ENCODE results near the gene BRD8. TPM values are rescaled to one million over a fixed set of nuclear protein-coding genes. Genes with fewer than 3 reads are reported as not detected.

The BRD8 gene
- total and polyA plus RNA-seq, 2 donors (not counting 1 experiment from before 2014, with no cell fraction given), result 22.9 to 98.9 TPM

- ATAC-seq (ENCODE audit: low read depth) (no peak), DNase-seq (no peak)
- TF ChIP-seq, protein P1, sequence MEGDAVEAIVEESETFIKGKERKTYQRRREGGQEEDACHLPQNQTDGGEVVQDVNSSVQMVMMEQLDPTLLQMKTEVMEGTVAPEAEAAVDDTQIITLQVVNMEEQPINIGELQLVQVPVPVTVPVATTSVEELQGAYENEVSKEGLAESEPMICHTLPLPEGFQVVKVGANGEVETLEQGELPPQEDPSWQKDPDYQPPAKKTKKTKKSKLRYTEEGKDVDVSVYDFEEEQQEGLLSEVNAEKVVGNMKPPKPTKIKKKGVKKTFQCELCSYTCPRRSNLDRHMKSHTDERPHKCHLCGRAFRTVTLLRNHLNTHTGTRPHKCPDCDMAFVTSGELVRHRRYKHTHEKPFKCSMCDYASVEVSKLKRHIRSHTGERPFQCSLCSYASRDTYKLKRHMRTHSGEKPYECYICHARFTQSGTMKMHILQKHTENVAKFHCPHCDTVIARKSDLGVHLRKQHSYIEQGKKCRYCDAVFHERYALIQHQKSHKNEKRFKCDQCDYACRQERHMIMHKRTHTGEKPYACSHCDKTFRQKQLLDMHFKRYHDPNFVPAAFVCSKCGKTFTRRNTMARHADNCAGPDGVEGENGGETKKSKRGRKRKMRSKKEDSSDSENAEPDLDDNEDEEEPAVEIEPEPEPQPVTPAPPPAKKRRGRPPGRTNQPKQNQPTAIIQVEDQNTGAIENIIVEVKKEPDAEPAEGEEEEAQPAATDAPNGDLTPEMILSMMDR (IDR thresholded peaks at IDR 0.05), result no peak
- TF ChIP-seq EZH2 (IDR thresholded peaks at IDR 0.05; ENCODE audit: borderline replicate concordance, insufficient read depth, low read depth, low read length, poor library complexity, severe bottlenecking), result no peak
- CTCF ChIA-PET, result interaction anchor here (1.1 kb wide), 1 partner anchor 21 kb away, joined by 3 read pairs; no protein-coding TSS in a partner anchor
- H3K79me2 ChIP-seq (ENCODE audit: control insufficient read depth, insufficient read depth, low read length), result no peaks in the 10 kb centered on the region
- H3K4me2 ChIP-seq (replicated peaks; ENCODE audit: low read depth, low read length, poor library complexity, severe bottlenecking), result no peak overlapping the region
- no peaks in the 10 kb centered on the region for H3K9me3 ChIP-seq (ENCODE audit: control extremely low read depth in 1 of 3, control insufficient read depth in 2 of 3, insufficient read depth in 1 of 3, low read length in 2 of 3)
- Mint-ChIP-seq H3K9me3 (ENCODE audit: insufficient read depth) (no peaks in the 10 kb centered on the region), H3K4me1 (peaks cover 24% of the 10 kb centered on the region), H3K4me3 (no peak overlapping the region), H3K27me3 (peaks cover 11% of the 10 kb centered on the region), H3K27ac (no peak overlapping the region)
- intact Hi-C loops (cut with micrococcal nuclease), result no loop called here
- H3K27me3 ChIP-seq (replicated peaks in 1 of 4; ENCODE audit: control extremely low read depth in 1 of 4, control insufficient read depth in 3 of 4, insufficient read depth in 4 of 4, low read length in 3 of 4), result peaks cover 0 to 5% (median 0%) of the 10 kb centered on the region in 4 experiments
- H4K20me1 ChIP-seq (ENCODE audit: control insufficient read depth, insufficient read depth, low read length, poor library complexity, severe bottlenecking), result no peaks in the 10 kb centered on the region
- H2AFZ ChIP-seq (ENCODE audit: insufficient read depth, low read depth, low read length, poor library complexity, severe bottlenecking), result no peak overlapping the region
- no peak overlapping the region for H3K9ac ChIP-seq (ENCODE audit: low read length)
- peaks cover 13 to 16% of the 10 kb centered on the region in 2 donors for H3K4me1 ChIP-seq (ENCODE audit: control insufficient read depth in 2 of 2, insufficient read depth in 2 of 2, low read length in 2 of 2)
- H3K36me3 ChIP-seq (replicated peaks in 1 of 2; ENCODE audit: control extremely low read depth in 1 of 2, control insufficient read depth in 1 of 2, extremely low read depth in 1 of 2, insufficient read depth in 2 of 2, low read length in 1 of 2), result no peaks in the 10 kb centered on the region
- H3K27ac ChIP-seq (ENCODE audit: low read length in 2 of 2), result no peak overlapping the region
- POLR2A ChIA-PET, result no interaction called here
- no peak overlapping the region for H3K4me3 ChIP-seq (ENCODE audit: control extremely low read depth in 1 of 5, extremely low read depth in 1 of 5, insufficient read depth in 1 of 5, low read depth in 2 of 5, low read length in 4 of 5)
- WGBS (ENCODE audit: insufficient coverage), result 100% methylated on average over 1 of the region's 6 CpGs
These were observed 72.7 kb downstream of the BRD8 start for GRCh38 chr5:138105709-138106108.

- peak; percentile 18 for ATAC-seq (ENCODE audit: low read depth)
- no peak for DNase-seq
- H3K4me3 Mint-ChIP-seq, result no peak overlapping the region
- Histone ChIP-seq H3K9me3 (ENCODE audit: control extremely low read depth in 1 of 3, control insufficient read depth in 2 of 3, insufficient read depth in 1 of 3, low read length in 2 of 3) (no peaks in the 10 kb centered on the region), H4K20me1 (ENCODE audit: control insufficient read depth, insufficient read depth, low read length, poor library complexity, severe bottlenecking) (no peaks in the 10 kb centered on the region), H3K36me3 (replicated peaks in 1 of 2; ENCODE audit: control extremely low read depth in 1 of 2, control insufficient read depth in 1 of 2, extremely low read depth in 1 of 2, insufficient read depth in 2 of 2, low read length in 1 of 2) (no peaks in the 10 kb centered on the region), H3K27me3 (replicated peaks in 1 of 4; ENCODE audit: control extremely low read depth in 1 of 4, control insufficient read depth in 3 of 4, insufficient read depth in 4 of 4, low read length in 3 of 4) (no peaks in the 10 kb centered on the region), H2AFZ (ENCODE audit: insufficient read depth, low read depth, low read length, poor library complexity, severe bottlenecking) (peak overlapping the region; percentile 4), H3K4me1 (ENCODE audit: control insufficient read depth in 2 of 2, insufficient read depth in 2 of 2, low read length in 2 of 2) (peaks cover 13 to 16% of the 10 kb centered on the region in 2 donors), H3K27ac (ENCODE audit: low read length in 2 of 2) (peak overlapping the region in 1 of 2 donors; percentile 32), H3K4me3 (ENCODE audit: control extremely low read depth in 1 of 5, extremely low read depth in 1 of 5, insufficient read depth in 1 of 5, low read depth in 2 of 5, low read length in 4 of 5) (no peak overlapping the region), H3K9ac (ENCODE audit: low read length) (no peak overlapping the region), H3K4me2 (replicated peaks; ENCODE audit: low read depth, low read length, poor library complexity, severe bottlenecking) (peak overlapping the region; percentile 52), H3K79me2 (ENCODE audit: control insufficient read depth, insufficient read depth, low read length) (no peaks in the 10 kb centered on the region)
- no CpG with 5 or more reads among the region's 3 CpGs for WGBS (ENCODE audit: insufficient coverage)
- peak overlapping the region; percentile 70 for H3K27ac Mint-ChIP-seq
- peaks cover 13% of the 10 kb centered on the region for H3K27me3 Mint-ChIP-seq
- ChIA-PET CTCF (interaction anchor here (0.7 to 2.5 kb wide), 7 partner anchors 22 to 325 kb away, joined by 3 to 17 read pairs (median 4); partner anchors contain the start of gene KDM3B), POLR2A (no interaction called here)
- H3K9me3 Mint-ChIP-seq (ENCODE audit: insufficient read depth), result no peaks in the 10 kb centered on the region
- H3K4me1 Mint-ChIP-seq, result peaks cover 24% of the 10 kb centered on the region
- intact Hi-C loops (cut with micrococcal nuclease), result loop anchor here (2.0 kb wide), 1 partner anchor 20 kb away; no protein-coding TSS in a partner anchor
- TF ChIP-seq, protein P1 (IDR thresholded peaks at IDR 0.05), result no peak
- TF ChIP-seq EZH2 (IDR thresholded peaks at IDR 0.05; ENCODE audit: borderline replicate concordance, insufficient read depth, low read depth, low read length, poor library complexity, severe bottlenecking), result no peak
These were observed 75.2 kb downstream of the BRD8 start for GRCh38 chr5:138103319-138103637.

Data from B cell (primary cell).